DOHH2 (cell line): ENCODE results near the gene KCNQ1.

Source experiments
- H3F3A ChIP-seq: fragments of 200-600 bp; sonication (generic), shearing (Covaris generic); 2 replicates; pipeline ENCODE4 v1.6.0; 2016; ENCODE audit warnings: antibody characterized with exemption, mild to moderate bottlenecking; ENCODE audit not compliant: control insufficient read depth, insufficient read depth
- H3K27ac ChIP-seq: fragments of 200-600 bp; sonication (generic); 2 replicates; pipeline ENCODE4 v1.5.1; 2014; ENCODE audit warnings: low read depth, mild to moderate bottlenecking, low read length, moderate library complexity
- H3K27me3 ChIP-seq: fragments of 200-600 bp; sonication (generic); 2 replicates; pipeline ENCODE4 v1.6.1; 2014; ENCODE audit warnings: mild to moderate bottlenecking, low read length, mixed read lengths; ENCODE audit not compliant: control insufficient read depth
- H3K36me3 ChIP-seq: fragments of 200-600 bp; sonication (generic); 2 replicates; pipeline ENCODE4 v1.6.1; 2014; ENCODE audit warnings: mild to moderate bottlenecking, low read length, moderate library complexity, mixed read lengths; ENCODE audit not compliant: control insufficient read depth
- H3K4me1 ChIP-seq: fragments of 200-600 bp; sonication (generic); 2 replicates; pipeline ENCODE4 v1.6.1; 2014; ENCODE audit warnings: mild to moderate bottlenecking, low read length, mixed read lengths; ENCODE audit not compliant: control insufficient read depth
- H3K4me2 ChIP-seq: fragments of 200-600 bp; sonication (generic); 2 replicates; pipeline ENCODE4 v1.6.0; 2014; ENCODE audit warnings: mild to moderate bottlenecking, low read length, moderate library complexity
- H3K4me3 ChIP-seq: fragments of 200-600 bp; sonication (generic); 2 replicates; pipeline ENCODE4 v1.5.1; 2014; ENCODE audit warnings: mild to moderate bottlenecking, low read length, mixed read lengths
- H3K79me2 ChIP-seq: fragments of 200-600 bp; sonication (generic); 2 replicates; pipeline ENCODE4 v1.6.1; 2014; ENCODE audit warnings: mild to moderate bottlenecking, low read length, mixed read lengths; ENCODE audit not compliant: control insufficient read depth
- H3K9me2 ChIP-seq: fragments of 200-600 bp; sonication (generic); replicated peaks from 2 replicates; pipeline ENCODE4 v1.6.1; 2014; ENCODE audit warnings: mild to moderate bottlenecking, low read length, mixed read lengths; ENCODE audit not compliant: control insufficient read depth
- H3K9me3 ChIP-seq: fragments of 200-600 bp; sonication (generic); 2 replicates; pipeline ENCODE4 v1.6.1; 2014; ENCODE audit warnings: antibody characterized with exemption, low read length, mixed read lengths; ENCODE audit not compliant: control insufficient read depth, insufficient read depth
- H4K20me1 ChIP-seq: fragments of 200-600 bp; sonication (generic); 2 replicates; pipeline ENCODE4 v1.6.0; 2014; ENCODE audit warnings: low read depth, mild to moderate bottlenecking, antibody characterized with exemption, low read length, moderate library complexity; ENCODE audit not compliant: control insufficient read depth, insufficient read depth
- EZH2phosphoT487 ChIP-seq: fragments of 200-600 bp; sonication (generic); IDR thresholded peaks from 2 replicates; pipeline ENCODE4 v1.6.1; 2017; ENCODE audit warnings: borderline replicate concordance, mild to moderate bottlenecking, antibody characterized with exemption, low read length, moderate library complexity, mixed read lengths
- TF ChIP-seq, protein P1 (sequence below): fragments of 200-600 bp; sonication (generic); IDR thresholded peaks from one replicate; pipeline ENCODE4 v1.5.1; 2014; ENCODE audit warnings: antibody characterized with exemption, mild to moderate bottlenecking, low read depth, low read length; ENCODE audit not compliant: poor library complexity, severe bottlenecking

KCNQ1 gene

GRCh38 chr11:2579315-2580060, 134.7 kb downstream of the KCNQ1 start:
- no peak overlapping the region for H3K27ac ChIP-seq
- no peaks in the 10 kb centered on the region for H3K4me1 ChIP-seq
- no peaks in the 10 kb centered on the region for H3K9me3 ChIP-seq
- no peaks in the 10 kb centered on the region for H3K36me3 ChIP-seq
- no peaks in the 10 kb centered on the region for H3K27me3 ChIP-seq
- H3K9me2 ChIP-seq: no peaks in the 10 kb centered on the region
- TF ChIP-seq, protein P1, sequence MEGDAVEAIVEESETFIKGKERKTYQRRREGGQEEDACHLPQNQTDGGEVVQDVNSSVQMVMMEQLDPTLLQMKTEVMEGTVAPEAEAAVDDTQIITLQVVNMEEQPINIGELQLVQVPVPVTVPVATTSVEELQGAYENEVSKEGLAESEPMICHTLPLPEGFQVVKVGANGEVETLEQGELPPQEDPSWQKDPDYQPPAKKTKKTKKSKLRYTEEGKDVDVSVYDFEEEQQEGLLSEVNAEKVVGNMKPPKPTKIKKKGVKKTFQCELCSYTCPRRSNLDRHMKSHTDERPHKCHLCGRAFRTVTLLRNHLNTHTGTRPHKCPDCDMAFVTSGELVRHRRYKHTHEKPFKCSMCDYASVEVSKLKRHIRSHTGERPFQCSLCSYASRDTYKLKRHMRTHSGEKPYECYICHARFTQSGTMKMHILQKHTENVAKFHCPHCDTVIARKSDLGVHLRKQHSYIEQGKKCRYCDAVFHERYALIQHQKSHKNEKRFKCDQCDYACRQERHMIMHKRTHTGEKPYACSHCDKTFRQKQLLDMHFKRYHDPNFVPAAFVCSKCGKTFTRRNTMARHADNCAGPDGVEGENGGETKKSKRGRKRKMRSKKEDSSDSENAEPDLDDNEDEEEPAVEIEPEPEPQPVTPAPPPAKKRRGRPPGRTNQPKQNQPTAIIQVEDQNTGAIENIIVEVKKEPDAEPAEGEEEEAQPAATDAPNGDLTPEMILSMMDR: no peak
- TF ChIP-seq EZH2phosphoT487: no peak
- H4K20me1 ChIP-seq: no peaks in the 10 kb centered on the region
- H3K4me3 ChIP-seq: no peak overlapping the region
- no peaks in the 10 kb centered on the region for H3F3A ChIP-seq
- no peak overlapping the region for H3K4me2 ChIP-seq
- no peaks in the 10 kb centered on the region for H3K79me2 ChIP-seq

DNA sequence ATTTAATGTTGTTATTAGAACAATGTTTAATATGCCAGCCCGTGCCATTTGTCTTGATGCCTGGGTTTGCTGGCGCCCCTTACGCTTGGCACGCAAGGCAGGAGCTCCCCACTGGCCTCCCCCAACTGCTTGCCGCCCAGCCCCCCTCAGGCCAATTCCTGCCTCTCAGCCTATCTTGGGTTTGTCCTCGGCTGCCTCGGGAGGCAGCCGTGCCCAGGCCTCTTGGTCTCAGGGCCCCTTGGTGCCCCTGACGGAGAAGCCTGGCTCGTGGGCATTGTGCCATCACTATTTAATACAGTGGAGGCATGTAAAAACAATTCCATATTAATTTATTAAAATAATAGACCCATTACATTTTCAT, 135.2 kb downstream of the KCNQ1 start:
- H3K36me3 ChIP-seq: no peaks in the 10 kb centered on the region
- no peak overlapping the region for H3K27ac ChIP-seq
- no peaks in the 10 kb centered on the region for H3K27me3 ChIP-seq
- H3F3A ChIP-seq: no peaks in the 10 kb centered on the region
- H4K20me1 ChIP-seq: no peaks in the 10 kb centered on the region
- H3K4me3 ChIP-seq: no peak overlapping the region
- no peaks in the 10 kb centered on the region for H3K9me2 ChIP-seq
- no peak for TF ChIP-seq EZH2phosphoT487
- TF ChIP-seq, protein P1: no peak
- H3K4me1 ChIP-seq: no peaks in the 10 kb centered on the region
- no peak overlapping the region for H3K4me2 ChIP-seq
- no peaks in the 10 kb centered on the region for H3K79me2 ChIP-seq
- no peaks in the 10 kb centered on the region for H3K9me3 ChIP-seq

DNA sequence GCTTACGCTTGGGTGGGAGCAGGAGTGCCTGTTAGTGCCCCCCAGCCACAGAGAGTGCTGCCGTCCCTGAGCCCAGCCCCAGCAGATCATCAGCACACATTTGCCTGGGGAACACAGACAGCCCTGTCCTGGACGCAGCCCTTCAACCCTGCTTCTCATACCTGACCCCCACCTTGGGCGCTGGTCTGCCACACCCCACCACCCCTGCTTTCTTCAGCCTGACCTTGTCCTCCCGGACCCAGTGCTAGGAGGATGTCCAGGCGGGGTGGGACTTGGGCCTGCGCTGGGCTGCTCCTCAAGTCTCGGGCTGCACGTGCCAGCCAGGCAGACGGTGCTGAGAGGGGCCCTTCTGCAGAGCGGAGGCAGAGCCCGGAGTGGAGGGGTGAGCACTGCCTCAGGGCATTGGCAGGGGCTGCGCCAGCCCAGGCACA, 135.8 kb downstream of the KCNQ1 start:
- H3K9me2 ChIP-seq: no peaks in the 10 kb centered on the region
- no peak overlapping the region for H3K4me2 ChIP-seq
- H3K4me3 ChIP-seq: no peak overlapping the region
- no peaks in the 10 kb centered on the region for H3K9me3 ChIP-seq
- no peaks in the 10 kb centered on the region for H3K27me3 ChIP-seq
- no peak overlapping the region for H3K27ac ChIP-seq
- no peaks in the 10 kb centered on the region for H3K4me1 ChIP-seq
- no peaks in the 10 kb centered on the region for H3K79me2 ChIP-seq
- H3K36me3 ChIP-seq: no peaks in the 10 kb centered on the region
- H3F3A ChIP-seq: no peaks in the 10 kb centered on the region
- H4K20me1 ChIP-seq: no peaks in the 10 kb centered on the region
- no peak for TF ChIP-seq EZH2phosphoT487
- TF ChIP-seq, protein P1: no peak
